CD4-positive, alpha-beta T cell treated with Interferon gamma for 1 hour (primary cell): ENCODE results near the gene OSBPL5.

ENCODE experiments used
- DNase-seq: peaks from one replicate; pipeline ENCODE4 v3.0.0-alpha.2; 2020

The OSBPL5 gene

DNA sequence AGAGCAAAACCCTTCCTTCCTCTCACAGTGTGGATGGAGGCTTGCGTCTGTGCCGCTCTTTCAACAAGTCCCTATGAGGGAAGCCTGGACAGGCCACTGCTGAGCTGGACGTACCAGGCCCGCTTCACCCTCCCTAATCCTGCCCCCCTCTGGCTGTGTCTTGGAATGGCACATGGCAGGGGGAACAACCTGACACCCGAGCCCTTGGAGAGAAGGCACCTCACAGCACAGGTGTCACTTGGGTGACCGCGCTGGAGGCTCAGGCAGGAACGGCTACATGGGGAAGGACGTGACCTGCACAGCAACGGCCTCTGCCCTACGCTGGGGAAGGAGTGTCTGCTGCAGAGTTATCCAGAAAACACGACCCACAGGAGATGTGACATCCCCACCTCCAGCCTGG lies 118.9 kb downstream of the OSBPL5 start:
- DNase-seq, result no peak

DNA sequence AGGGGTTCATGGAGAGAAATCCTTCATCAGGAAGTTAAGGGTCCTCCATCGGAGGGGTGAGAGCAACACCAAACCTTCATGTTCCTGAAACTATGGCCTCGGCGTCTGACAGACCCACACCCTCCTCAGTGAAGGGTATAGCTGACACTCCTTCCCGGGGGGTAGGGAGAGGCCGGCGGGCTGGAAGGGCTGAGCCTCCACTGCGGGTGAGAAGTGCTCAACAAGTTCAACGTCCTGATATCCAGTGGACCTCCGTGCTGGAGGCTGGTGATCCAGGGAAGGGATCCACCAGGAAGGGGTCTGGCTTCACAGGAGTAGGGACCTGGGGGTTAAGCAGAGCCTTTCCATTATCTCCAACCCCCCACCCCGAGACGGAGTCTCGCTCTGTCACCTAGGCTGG lies 120.2 kb downstream of the OSBPL5 start:
- no peak for DNase-seq

DNA sequence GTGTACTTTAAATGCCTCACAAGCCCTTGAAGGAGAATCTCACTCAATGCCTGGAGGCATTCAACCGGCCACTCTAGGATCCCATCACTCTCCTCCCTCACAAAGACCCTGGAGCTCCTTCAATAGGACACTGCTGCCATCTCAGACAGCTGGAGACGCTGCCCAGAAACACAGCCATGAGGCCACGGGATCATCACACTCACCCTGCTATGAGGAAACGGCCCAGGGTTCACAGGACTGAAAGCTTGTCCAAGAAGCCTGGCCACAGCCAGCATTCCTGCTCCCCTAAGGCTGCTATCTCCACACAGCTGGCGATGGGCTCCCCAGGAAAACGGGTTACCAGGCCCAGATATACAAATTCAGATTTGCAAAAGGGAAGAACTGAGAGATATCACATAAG lies 121.1 kb downstream of the OSBPL5 start:
- DNase-seq, result no peak

DNA sequence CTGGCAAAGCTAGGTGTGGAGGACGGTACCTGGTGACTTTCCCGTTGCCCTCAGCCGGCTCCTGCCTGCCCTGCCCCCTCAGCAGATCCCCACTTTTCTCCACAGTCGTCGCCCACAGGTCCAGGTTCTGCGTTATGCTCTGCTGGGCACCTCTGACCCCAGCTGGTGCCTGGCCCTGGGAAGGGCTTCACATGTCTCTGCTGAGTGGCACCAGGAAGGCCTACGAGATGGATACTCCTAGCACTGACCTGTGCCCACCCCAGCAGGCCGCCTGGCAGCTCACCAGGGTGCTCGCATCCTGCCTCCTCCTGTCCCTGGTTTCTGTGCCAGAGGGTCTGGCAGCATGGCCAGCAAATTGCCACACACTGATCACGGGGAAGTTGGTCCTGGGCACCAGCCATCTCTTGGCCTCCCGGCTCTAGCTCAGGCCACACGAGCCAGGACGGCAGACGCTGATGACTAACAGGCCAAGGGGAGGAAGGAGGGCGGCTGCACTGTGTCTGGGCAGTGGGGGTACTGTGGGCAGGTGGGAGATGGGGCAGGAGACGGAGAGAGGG lies 121.7 kb downstream of the OSBPL5 start:
- no peak for DNase-seq

DNA sequence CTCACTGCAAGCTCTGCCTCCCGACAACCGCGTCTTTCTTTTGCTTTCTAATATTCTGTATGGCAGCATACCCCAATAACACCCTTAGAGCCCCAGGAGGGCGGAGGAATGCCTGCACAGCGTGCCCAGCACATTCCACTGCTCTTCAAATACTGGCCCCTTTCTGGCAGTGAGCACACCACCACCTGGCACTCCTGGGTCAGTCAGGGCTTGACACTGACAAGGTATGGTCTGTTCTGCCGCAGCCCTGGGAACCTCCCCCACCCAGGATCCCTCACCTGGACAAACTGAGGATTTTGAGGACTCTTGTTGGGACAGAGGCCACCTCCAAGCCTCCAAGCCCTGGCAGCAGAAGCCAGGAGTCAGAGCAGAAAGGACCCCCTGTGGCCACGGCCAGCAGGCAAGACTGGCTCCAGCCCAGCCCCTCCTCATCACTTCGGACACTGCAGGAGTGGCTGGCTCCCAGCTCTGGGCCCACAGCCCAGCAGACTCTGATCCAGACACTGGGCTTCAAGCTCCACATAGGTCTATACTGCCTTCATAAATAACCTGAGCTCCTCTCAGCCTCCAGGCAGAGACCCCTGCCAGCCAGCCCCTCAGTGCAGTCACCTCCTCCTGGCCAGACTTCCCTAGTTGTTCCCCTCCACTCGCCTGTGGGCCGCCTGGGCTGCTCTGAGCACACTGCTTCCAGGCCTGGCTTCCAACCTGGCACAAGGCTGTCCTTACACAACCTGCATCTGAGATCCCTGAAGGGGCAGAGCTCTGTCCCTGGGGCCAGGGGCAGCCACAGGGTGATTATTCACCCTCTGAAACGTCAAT lies 122.4 kb downstream of the OSBPL5 start:
- DNase-seq, result no peak

DNA sequence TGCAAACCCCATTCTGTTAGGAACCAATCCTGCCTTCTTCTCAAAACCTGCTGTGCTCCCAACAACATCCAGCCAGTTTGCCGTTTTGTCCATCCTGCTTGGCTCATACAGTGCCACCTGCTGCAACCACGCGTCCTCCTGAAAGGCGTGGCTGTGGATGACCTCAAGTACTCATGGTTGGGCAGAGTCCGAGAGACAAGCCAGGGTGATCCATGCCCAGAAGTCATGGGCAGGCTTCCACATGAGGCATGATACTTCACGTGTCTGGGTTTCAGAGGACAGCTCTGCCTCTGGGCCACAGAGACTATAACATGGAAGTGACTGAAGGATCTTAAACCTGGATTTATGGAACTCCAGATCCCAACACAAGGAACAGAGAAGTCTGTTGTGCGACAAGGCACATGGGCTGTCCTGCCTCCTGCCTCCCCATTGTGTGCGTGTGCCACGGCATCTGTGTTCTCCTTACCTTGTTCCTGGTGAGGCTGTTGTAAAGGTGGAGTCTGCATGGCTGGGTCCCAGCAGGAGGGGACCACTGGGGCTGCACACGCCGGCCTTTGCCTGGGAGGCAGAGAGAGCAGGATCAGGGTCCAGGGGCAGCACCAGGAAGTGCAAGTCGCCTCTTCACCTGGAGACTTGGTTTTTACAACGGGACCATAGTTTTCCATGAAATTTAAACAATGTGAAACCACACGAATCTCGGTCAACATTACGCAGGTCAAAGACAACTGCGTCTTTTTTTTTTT lies 123.2 kb downstream of the OSBPL5 start:
- DNase-seq, result no peak

DNA sequence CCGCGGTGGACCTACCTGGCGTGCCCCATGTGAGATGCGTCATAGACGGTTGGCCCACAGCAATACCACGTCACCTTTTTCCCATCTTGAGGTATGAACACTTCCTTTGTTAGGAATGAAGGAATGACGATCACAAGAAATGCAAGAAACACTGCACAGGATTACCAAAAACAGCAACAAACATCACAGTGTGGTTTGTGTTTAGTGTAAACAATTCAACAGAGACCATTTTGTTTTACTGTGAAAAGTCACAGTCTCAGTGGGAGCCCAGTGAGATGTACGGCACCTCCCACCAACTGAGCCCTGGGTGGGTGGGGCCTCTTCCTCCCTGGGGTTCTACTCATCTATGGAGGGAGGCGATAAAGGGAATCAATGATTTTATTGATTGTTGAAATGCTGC lies 124.2 kb downstream of the OSBPL5 start:
- no peak for DNase-seq

DNA sequence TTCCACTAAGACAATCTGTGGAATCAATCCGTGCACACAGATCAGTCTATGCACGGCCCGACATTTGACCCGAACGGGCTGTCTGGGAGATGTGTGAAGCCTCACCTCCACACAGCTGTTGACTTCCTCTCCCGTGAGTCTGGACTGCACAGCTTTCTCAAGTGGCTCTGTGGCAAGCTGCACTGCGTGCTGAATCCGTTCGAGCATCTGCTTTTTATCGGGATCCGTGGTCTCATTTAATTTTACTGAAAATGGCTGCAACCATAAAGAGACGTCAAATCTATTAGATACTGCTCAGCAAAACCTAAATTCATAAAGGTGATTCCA lies 127.2 kb downstream of the OSBPL5 start:
- no peak for DNase-seq
